Osteoblast (primary cell): ENCODE results near the gene NOTUM. TPM values are rescaled to one million over a fixed set of nuclear protein-coding genes. Genes with fewer than 3 reads are reported as not detected.

ENCODE experiments used
- DNase-seq: peaks from one replicate; pipeline ENCODE4 v3.0.0; 2011; ENCODE audit warnings: low spot score, mixed read lengths; ENCODE audit not compliant: insufficient read length; ENCODE audit errors: missing footprints
- H2AFZ ChIP-seq: 2 replicates; pipeline ENCODE4 v1.6.0; 2011; ENCODE audit warnings: mild to moderate bottlenecking, low read length
- H3K27ac ChIP-seq: 2 replicates; pipeline ENCODE4 v1.5.1; 2011; ENCODE audit warnings: mild to moderate bottlenecking, low read depth, low read length, moderate library complexity
- H3K27me3 ChIP-seq: 2 replicates; pipeline ENCODE4 v1.6.0; 2012; ENCODE audit warnings: mild to moderate bottlenecking, control low read depth, inconsistent platforms, low read length, moderate library complexity; ENCODE audit not compliant: insufficient read depth
- H3K36me3 ChIP-seq: 2 replicates; pipeline ENCODE4 v1.5.1; 2011; ENCODE audit warnings: mild to moderate bottlenecking, low read length, control low read depth, moderate library complexity; ENCODE audit not compliant: insufficient read depth
- H3K4me1 ChIP-seq: 2 replicates; pipeline ENCODE4 v1.5.1; 2011; ENCODE audit warnings: mild to moderate bottlenecking, low read length, control low read depth, moderate library complexity; ENCODE audit not compliant: insufficient read depth
- H3K4me2 ChIP-seq: 2 replicates; pipeline ENCODE4 v1.6.0; 2011; ENCODE audit warnings: mild to moderate bottlenecking, low read length; ENCODE audit not compliant: insufficient read depth
- H3K4me3 ChIP-seq: fragments of 200-600 bp; sonication (generic); 3 replicates; pipeline ENCODE4 v1.5.1; 2012; ENCODE audit warnings: mild to moderate bottlenecking, low read length, inconsistent platforms; ENCODE audit not compliant: insufficient read depth
- H3K79me2 ChIP-seq: 2 replicates; pipeline ENCODE4 v1.6.0; 2012; ENCODE audit warnings: mild to moderate bottlenecking, low read length, control low read depth, inconsistent platforms; ENCODE audit not compliant: insufficient read depth
- H3K9me3 ChIP-seq: 2 replicates; pipeline ENCODE4 v1.5.1; 2011; ENCODE audit warnings: low read depth, low read length, control low read depth
- H4K20me1 ChIP-seq: 2 replicates; pipeline ENCODE4 v1.6.0; 2012; ENCODE audit warnings: mild to moderate bottlenecking, low read length, control low read depth; ENCODE audit not compliant: insufficient read depth
- CTCF ChIP-seq: IDR thresholded peaks from 2 replicates; pipeline ENCODE4 v1.5.1; 2011; ENCODE audit warnings: mild to moderate bottlenecking, low read depth, low read length, moderate library complexity; ENCODE audit errors: extremely low read depth
- total RNA-seq: library from RNA; depleted of rRNA; stranded (reverse); fragments of >200 nt; gene quantifications from 2 replicates; pipeline ENCODE4 v1.2.3, GENCODE V29; 2012

NOTUM gene
- total RNA-seq, 1 donor: 0.72 TPM

- H3K9me3 ChIP-seq: no peaks in the 10 kb centered on the region
- no peak overlapping the region for H3K27ac ChIP-seq
- H3K4me1 ChIP-seq: peaks cover 6% of the 10 kb centered on the region
- no peaks in the 10 kb centered on the region for H3K27me3 ChIP-seq
- H3K36me3 ChIP-seq: peaks cover 12% of the 10 kb centered on the region
- no peak for TF ChIP-seq CTCF
- no peak for DNase-seq
- peaks cover 18% of the 10 kb centered on the region for H4K20me1 ChIP-seq
- H3K79me2 ChIP-seq: peaks cover 6% of the 10 kb centered on the region
- H3K4me3 ChIP-seq: no peak overlapping the region
- H2AFZ ChIP-seq: no peak overlapping the region
- H3K4me2 ChIP-seq: no peak overlapping the region
These were observed 25.9 kb downstream of the NOTUM start for GRCh38 chr17:81934850-81935708.

- Histone ChIP-seq H3K4me3 (no peak overlapping the region), H3K9me3 (no peaks in the 10 kb centered on the region), H3K4me2 (no peak overlapping the region), H3K79me2 (peaks cover 6% of the 10 kb centered on the region), H3K27me3 (no peaks in the 10 kb centered on the region), H2AFZ (no peak overlapping the region), H4K20me1 (peaks cover 18% of the 10 kb centered on the region), H3K36me3 (peaks cover 12% of the 10 kb centered on the region), H3K27ac (no peak overlapping the region), H3K4me1 (peaks cover 6% of the 10 kb centered on the region)
- DNase-seq: no peak
- no peak for TF ChIP-seq CTCF
These were observed 26.8 kb downstream of the NOTUM start for GRCh38 chr17:81934098-81934757.

GRCh38 chr17:81933178-81933699 is 27.7 kb downstream of the NOTUM start:
- H3K27ac ChIP-seq: no peak overlapping the region
- H3K4me1 ChIP-seq: peaks cover 11% of the 10 kb centered on the region
- no peaks in the 10 kb centered on the region for H3K27me3 ChIP-seq
- no peak overlapping the region for H2AFZ ChIP-seq
- DNase-seq: no peak
- TF ChIP-seq CTCF: no peak
- no peaks in the 10 kb centered on the region for H3K9me3 ChIP-seq
- peaks cover 12% of the 10 kb centered on the region for H3K36me3 ChIP-seq
- H3K4me3 ChIP-seq: no peak overlapping the region
- no peak overlapping the region for H3K4me2 ChIP-seq
- peaks cover 6% of the 10 kb centered on the region for H3K79me2 ChIP-seq
- H4K20me1 ChIP-seq: peaks cover 18% of the 10 kb centered on the region
